ENCODE results near the gene HIPK3.

Gene HIPK3

GRCh38 chr11:33307984-33308383 is 50.8 kb downstream of the HIPK3 start:
- peak; percentile 13 for DNase-seq

GRCh38 chr11:33309118-33309517 is 51.9 kb downstream of the HIPK3 start:
- DNase-seq, result no peak

GRCh38 chr11:33310720-33311500 is 53.7 kb downstream of the HIPK3 start:
- peak; percentile 31 for DNase-seq

GRCh38 chr11:33311680-33312079 is 54.5 kb downstream of the HIPK3 start:
- no peak for DNase-seq

GRCh38 chr11:33315822-33316221 is 58.6 kb downstream of the HIPK3 start:
- DNase-seq, result no peak

GRCh38 chr11:33317662-33318061 is 60.5 kb downstream of the HIPK3 start:
- no peak for DNase-seq

- DNase-seq, result no peak
These were observed 63.0 kb downstream of the HIPK3 start for GRCh38 chr11:33320016-33320813.

GRCh38 chr11:33320814-33321330 is 63.7 kb downstream of the HIPK3 start:
- DNase-seq, result no peak

GRCh38 chr11:33321422-33321821 is 64.2 kb downstream of the HIPK3 start:
- no peak for DNase-seq

GRCh38 chr11:33323421-33323820 is 66.2 kb downstream of the HIPK3 start:
- no peak for DNase-seq

GRCh38 chr11:33324302-33324985 is 67.3 kb downstream of the HIPK3 start:
- no peak for DNase-seq

GRCh38 chr11:33325451-33325850 is 68.3 kb downstream of the HIPK3 start:
- DNase-seq, result no peak

GRCh38 chr11:33329705-33330329 is 72.6 kb downstream of the HIPK3 start:
- DNase-seq, result peak; percentile 68

GRCh38 chr11:33333816-33334215 is 76.6 kb downstream of the HIPK3 start:
- no peak for DNase-seq

GRCh38 chr11:33334627-33335026 is 77.4 kb downstream of the HIPK3 start:
- no peak for DNase-seq

GRCh38 chr11:33339247-33339646 is 82.1 kb downstream of the HIPK3 start:
- DNase-seq, result no peak

- no peak for DNase-seq
These were observed 87.4 kb downstream of the HIPK3 start for GRCh38 chr11:33344611-33345010.

- DNase-seq, result no peak
These were observed 90.4 kb downstream of the HIPK3 start for GRCh38 chr11:33347490-33348125.

GRCh38 chr11:33350287-33350686 is 93.1 kb downstream of the HIPK3 start:
- no peak for DNase-seq

- DNase-seq, result no peak
These were observed 101.1 kb downstream of the HIPK3 start for GRCh38 chr11:33358150-33358831.

GRCh38 chr11:33360642-33361041 is 103.5 kb downstream of the HIPK3 start:
- no peak for DNase-seq

All from fibroblast of skin of scalp (primary cell).